ENCODE measurements around the gene TP63.

The TP63 gene

GRCh38 chr3:189772584-189772983 lies 141.4 kb downstream of the TP63 start:
- in situ Hi-C loops (cut with HindIII; ENCODE audit: low sequenced_read_pairs), result no loop called here

GRCh38 chr3:189773056-189773455 lies 141.9 kb downstream of the TP63 start:
- in situ Hi-C loops (cut with HindIII; ENCODE audit: low sequenced_read_pairs), result no loop called here

- in situ Hi-C loops (cut with HindIII; ENCODE audit: low sequenced_read_pairs), result no loop called here
Observed at GRCh38 chr3:189776149-189776824, 145.1 kb downstream of the TP63 start.

- in situ Hi-C loops (cut with HindIII; ENCODE audit: low sequenced_read_pairs), result no loop called here
Observed at GRCh38 chr3:189778340-189778950, 147.3 kb downstream of the TP63 start.

GRCh38 chr3:189779166-189779565 lies 148.0 kb downstream of the TP63 start:
- in situ Hi-C loops (cut with HindIII; ENCODE audit: low sequenced_read_pairs), result no loop called here

- in situ Hi-C loops (cut with HindIII; ENCODE audit: low sequenced_read_pairs), result no loop called here
Observed at GRCh38 chr3:189780546-189781270, 149.5 kb downstream of the TP63 start.

- in situ Hi-C loops (cut with HindIII; ENCODE audit: low sequenced_read_pairs), result no loop called here
Observed at GRCh38 chr3:189781415-189781814, 150.2 kb downstream of the TP63 start.

GRCh38 chr3:189786479-189787064 lies 155.4 kb downstream of the TP63 start:
- in situ Hi-C loops (cut with HindIII; ENCODE audit: low sequenced_read_pairs), result no loop called here

- in situ Hi-C loops (cut with HindIII; ENCODE audit: low sequenced_read_pairs), result no loop called here
Observed at GRCh38 chr3:189787191-189787590, 156.0 kb downstream of the TP63 start.

GRCh38 chr3:189787632-189788031 lies 156.4 kb downstream of the TP63 start:
- in situ Hi-C loops (cut with HindIII; ENCODE audit: low sequenced_read_pairs), result no loop called here

- in situ Hi-C loops (cut with HindIII; ENCODE audit: low sequenced_read_pairs), result no loop called here
Observed at GRCh38 chr3:189789432-189789831, 158.2 kb downstream of the TP63 start.

- in situ Hi-C loops (cut with HindIII; ENCODE audit: low sequenced_read_pairs), result no loop called here
Observed at GRCh38 chr3:189790658-189791057, 159.5 kb downstream of the TP63 start.

- in situ Hi-C loops (cut with HindIII; ENCODE audit: low sequenced_read_pairs), result no loop called here
Observed at GRCh38 chr3:189792046-189792929, 161.1 kb downstream of the TP63 start.

GRCh38 chr3:189794518-189794917 lies 163.3 kb downstream of the TP63 start:
- in situ Hi-C loops (cut with HindIII; ENCODE audit: low sequenced_read_pairs), result no loop called here

- in situ Hi-C loops (cut with HindIII; ENCODE audit: low sequenced_read_pairs), result loop anchor here (5.0 kb wide), 1 partner anchor 35 kb away; no protein-coding TSS in a partner anchor
Observed at GRCh38 chr3:189797103-189797750, 166.0 kb downstream of the TP63 start.

GRCh38 chr3:189799366-189799765 lies 168.2 kb downstream of the TP63 start:
- in situ Hi-C loops (cut with HindIII; ENCODE audit: low sequenced_read_pairs), result loop anchor here (5.0 kb wide), 1 partner anchor 37 kb away; no protein-coding TSS in a partner anchor

GRCh38 chr3:189800436-189800835 lies 169.2 kb downstream of the TP63 start:
- in situ Hi-C loops (cut with HindIII; ENCODE audit: low sequenced_read_pairs), result loop anchor here (5.0 kb wide), 1 partner anchor 47 kb away; no protein-coding TSS in a partner anchor

GRCh38 chr3:189803254-189803653 lies 172.1 kb downstream of the TP63 start:
- in situ Hi-C loops (cut with HindIII; ENCODE audit: low sequenced_read_pairs), result loop anchor here (5.0 kb wide), 1 partner anchor 44 kb away; no protein-coding TSS in a partner anchor

GRCh38 chr3:189805375-189806067 lies 174.3 kb downstream of the TP63 start:
- in situ Hi-C loops (cut with HindIII; ENCODE audit: low sequenced_read_pairs), result no loop called here
